H9 (cell line): ENCODE data around the gene TMED7. TPM values are rescaled to one million over a fixed set of nuclear protein-coding genes. Genes with fewer than 3 reads are reported as not detected.

Experiments used
- DNase-seq: peaks from one replicate; pipeline ENCODE4 v3.0.0-alpha.2; 2017
- H2AFZ ChIP-seq: one replicate; pipeline ENCODE4 v1.6.1; 2013; ENCODE audit warnings: mild to moderate bottlenecking, low read length, control low read depth, moderate library complexity
- H2AK5ac ChIP-seq: 2 replicates; pipeline ENCODE4 v1.6.1; 2013; ENCODE audit warnings: low read length, control low read depth, mixed read lengths; ENCODE audit not compliant: insufficient read length
- H2BK120ac ChIP-seq: one replicate; pipeline ENCODE4 v1.6.1; 2013; ENCODE audit warnings: low read depth, mild to moderate bottlenecking, low read length, control low read depth, inconsistent platforms; ENCODE audit not compliant: poor library complexity, severe bottlenecking
- H2BK12ac ChIP-seq: 2 replicates; pipeline ENCODE4 v1.6.1; 2013; ENCODE audit warnings: low read length, control low read depth, mixed read lengths, low read depth; ENCODE audit not compliant: insufficient read length
- H2BK15ac ChIP-seq: 2 replicates; pipeline ENCODE4 v1.6.1; 2013; ENCODE audit warnings: low read depth, low read length, control low read depth
- H2BK20ac ChIP-seq: one replicate; pipeline ENCODE4 v1.6.1; 2013; ENCODE audit warnings: low read depth, mild to moderate bottlenecking, low read length, control low read depth, inconsistent platforms; ENCODE audit not compliant: poor library complexity, severe bottlenecking
- H2BK5ac ChIP-seq: 2 replicates; pipeline ENCODE4 v1.6.1; 2013; ENCODE audit warnings: low read length, control low read depth, mixed read lengths; ENCODE audit not compliant: insufficient read length
- H3K14ac ChIP-seq: 2 replicates; pipeline ENCODE4 v1.6.1; 2013; ENCODE audit warnings: low read length, control low read depth; ENCODE audit not compliant: insufficient read depth
- H3K18ac ChIP-seq: 2 replicates; pipeline ENCODE4 v1.6.1; 2013; ENCODE audit warnings: low read depth, mild to moderate bottlenecking, mixed read lengths, low read length, control low read depth; ENCODE audit not compliant: insufficient read length
- H3K23ac ChIP-seq: 2 replicates; pipeline ENCODE4 v1.6.1; 2013; ENCODE audit warnings: low read length, control low read depth, mixed read lengths, low read depth; ENCODE audit not compliant: insufficient read length
- H3K23me2 ChIP-seq: 2 replicates; pipeline ENCODE4 v1.6.1; 2013; ENCODE audit warnings: low read depth, mild to moderate bottlenecking, mixed read lengths, low read length, control low read depth; ENCODE audit not compliant: insufficient read length, poor library complexity, severe bottlenecking
- H3K27ac ChIP-seq: 2 replicates; pipeline ENCODE4 v1.5.1; 2013; ENCODE audit warnings: low read length, control low read depth, mixed read lengths, low read depth; ENCODE audit not compliant: insufficient read length
- H3K27me3 ChIP-seq: 2 replicates; pipeline ENCODE4 v1.6.1; 2013; ENCODE audit warnings: low read length, control low read depth, inconsistent platforms; ENCODE audit not compliant: insufficient read depth
- H3K4ac ChIP-seq: 2 replicates; pipeline ENCODE4 v1.6.1; 2013; ENCODE audit warnings: low read depth, mild to moderate bottlenecking, control low read depth, inconsistent platforms, low read length, moderate library complexity
- H3K4me1 ChIP-seq: 2 replicates; pipeline ENCODE4 v1.6.1; 2013; ENCODE audit warnings: low read length, control low read depth, inconsistent platforms; ENCODE audit not compliant: insufficient read depth
- H3K4me2 ChIP-seq: 2 replicates; pipeline ENCODE4 v1.6.1; 2013; ENCODE audit warnings: low read length, control low read depth, mixed read lengths; ENCODE audit not compliant: insufficient read length, insufficient read depth
- H3K56ac ChIP-seq: 2 replicates; pipeline ENCODE4 v1.6.1; 2013; ENCODE audit warnings: low read depth, mild to moderate bottlenecking, mixed read lengths, low read length, control low read depth; ENCODE audit not compliant: insufficient read length
- H3K79me1 ChIP-seq: 2 replicates; pipeline ENCODE4 v1.6.1; 2013; ENCODE audit warnings: low read depth, mild to moderate bottlenecking, moderate library complexity, low read length, control low read depth, inconsistent platforms; ENCODE audit not compliant: insufficient read depth, poor library complexity, severe bottlenecking
- H3K79me2 ChIP-seq: 2 replicates; pipeline ENCODE4 v1.6.1; 2013; ENCODE audit warnings: low read length, control low read depth, inconsistent platforms; ENCODE audit not compliant: insufficient read depth
- H3K9ac ChIP-seq: 2 replicates; pipeline ENCODE4 v1.6.1; 2013; ENCODE audit warnings: low read length, control low read depth, mixed read lengths; ENCODE audit not compliant: insufficient read length; ENCODE audit errors: extremely low read depth
- H3K9me3 ChIP-seq: one replicate; pipeline ENCODE4 v1.6.1; 2013; ENCODE audit warnings: low read depth, low read length, inconsistent platforms; ENCODE audit not compliant: control insufficient read depth
- H3T11ph ChIP-seq: one replicate; pipeline ENCODE4 v1.6.1; 2013; ENCODE audit warnings: mild to moderate bottlenecking, low read length, control low read depth, inconsistent platforms
- H4K20me1 ChIP-seq: one replicate; pipeline ENCODE4 v1.6.1; 2013; ENCODE audit not compliant: control insufficient read depth, insufficient read length, insufficient read depth
- H4K5ac ChIP-seq: 2 replicates; pipeline ENCODE4 v1.6.1; 2013; ENCODE audit warnings: low read depth, mild to moderate bottlenecking, mixed read lengths, low read length, control low read depth; ENCODE audit not compliant: insufficient read length
- H4K8ac ChIP-seq: replicated peaks from 2 replicates; pipeline ENCODE4 v1.6.1; 2013; ENCODE audit warnings: low read length, control low read depth, mixed read lengths, low read depth; ENCODE audit not compliant: insufficient read length
- H4K91ac ChIP-seq: 2 replicates; pipeline ENCODE4 v1.6.1; 2013; ENCODE audit warnings: low read depth, mild to moderate bottlenecking, moderate library complexity, mixed read lengths, low read length, control low read depth; ENCODE audit not compliant: insufficient read length
- H3K27ac Mint-ChIP-seq, 3 experiments: 2 replicates in 2 of 3; 3 replicates in 1 of 3; pipeline ENCODE4 v1.8.0; 2020 to 2021; ENCODE audit warnings: mixed read lengths in 3 of 3, mild to moderate bottlenecking in 1 of 3, moderate library complexity in 1 of 3
- H3K27me3 Mint-ChIP-seq: 2 replicates; pipeline ENCODE4 v1.8.0; 2021; ENCODE audit warnings: low read depth, mild to moderate bottlenecking, moderate library complexity, mixed read lengths
- H3K36me3 Mint-ChIP-seq, 3 experiments: 2 replicates in 2 of 3; 3 replicates in 1 of 3; pipeline ENCODE4 v1.8.0; 2020 to 2021; ENCODE audit warnings: low read depth in 3 of 3, mixed read lengths in 3 of 3; ENCODE audit not compliant: insufficient read depth in 1 of 3
- H3K4me1 Mint-ChIP-seq, 2 experiments: 2 replicates each; pipeline ENCODE4 v1.8.0; 2020; ENCODE audit warnings: mixed read lengths in 2 of 2
- H3K4me3 Mint-ChIP-seq, 2 experiments: 2 replicates in 1 of 2; 3 replicates in 1 of 2; pipeline ENCODE4 v1.8.0; 2020 to 2021; ENCODE audit warnings: mild to moderate bottlenecking in 2 of 2, mixed read lengths in 2 of 2, moderate library complexity in 1 of 2
- H3K9me3 Mint-ChIP-seq, 2 experiments: 2 replicates in 1 of 2; 3 replicates in 1 of 2; pipeline ENCODE4 v1.8.0; 2020; ENCODE audit warnings: mild to moderate bottlenecking in 2 of 2, mixed read lengths in 2 of 2, moderate library complexity in 1 of 2
- CTCF ChIP-seq: fragments of 200-600 bp; sonication (generic); conservative IDR thresholded peaks from 3 replicates; pipeline ENCODE4 v1.8.0; 2021; ENCODE audit warnings: antibody characterized with exemption, mild to moderate bottlenecking
- WGBS: extraction: QIAGEN DNeasy Blood & Tissue Kit; methylation state at CpG from one replicate; pipeline ENCODE4 v1.1.7; 2013; ENCODE audit warnings: missing lambda C conversion rate, low lambda C conversion rate, mixed read lengths; ENCODE audit not compliant: insufficient read length; ENCODE audit errors: extremely low coverage; 5-methylcytosine and 5-hydroxymethylcytosine counted together
- total RNA-seq: library from RNA; stranded (reverse); gene quantifications from 2 replicates; pipeline ENCODE4 v1.2.1, GENCODE V29; 2021

TMED7 gene
- total RNA-seq, 1 experiment from 2014 or later, result 68.8 TPM

- H4K20me1 ChIP-seq, result no peaks in the 10 kb centered on the region
These were observed 37.2 kb downstream of the TMED7 start for GRCh38 chr5:115588640-115589039.

More at GRCh38 chr5:115588640-115589039, 37.2 kb downstream of the TMED7 start:
- no peak overlapping the region for H3K4me2 ChIP-seq
- H3K14ac ChIP-seq, result no peak overlapping the region
- H3K4me1 Mint-ChIP-seq, result no peaks in the 10 kb centered on the region
- H2AFZ ChIP-seq, result no peak overlapping the region
- H2BK120ac ChIP-seq, result no peak overlapping the region
- no peak overlapping the region for H3K23ac ChIP-seq
- no peak overlapping the region for H3T11ph ChIP-seq
- no peaks in the 10 kb centered on the region for H3K79me2 ChIP-seq
- H2BK5ac ChIP-seq, result no peak overlapping the region
- no peaks in the 10 kb centered on the region for H3K27me3 Mint-ChIP-seq
- H3K9ac ChIP-seq, result no peak overlapping the region
- no peak overlapping the region for H3K27ac ChIP-seq
- H2AK5ac ChIP-seq, result no peak overlapping the region
- H3K4me3 Mint-ChIP-seq, result no peak overlapping the region
- H4K8ac ChIP-seq, result no peak overlapping the region
- H2BK15ac ChIP-seq, result no peak overlapping the region
- WGBS, result no CpG with 5 or more reads among the region's 4 CpGs
- H3K18ac ChIP-seq, result no peak overlapping the region
- no peak for TF ChIP-seq CTCF
- no peak overlapping the region for H4K5ac ChIP-seq
- no peaks in the 10 kb centered on the region for H3K9me3 ChIP-seq
- H2BK12ac ChIP-seq, result no peak overlapping the region
- no peaks in the 10 kb centered on the region; the same call in 1 of the 2 replicates for H3K4me1 ChIP-seq
- H3K79me1 ChIP-seq, result no peaks in the 10 kb centered on the region
- H3K4ac ChIP-seq, result no peak overlapping the region
- no peak overlapping the region for H3K56ac ChIP-seq
- no peaks in the 10 kb centered on the region for H3K9me3 Mint-ChIP-seq
- no peaks in the 10 kb centered on the region for H3K36me3 Mint-ChIP-seq
- H3K27ac Mint-ChIP-seq, result no peak overlapping the region
- H3K27me3 ChIP-seq, result no peaks in the 10 kb centered on the region
- H4K91ac ChIP-seq, result no peak overlapping the region
- H3K23me2 ChIP-seq, result no peaks in the 10 kb centered on the region
- no peak overlapping the region for H2BK20ac ChIP-seq
- DNase-seq, result no peak
